ENCODE results near the gene TCF7L1.

GRCh38 chr2:85106489-85107180 is 26.6 kb upstream of the TCF7L1 start:
- TF ChIP-seq CTCF (IDR thresholded peaks at IDR 0.05) (no peak), POLR2A (IDR thresholded peaks at IDR 0.05) (no peak)
